Liver (tissue), 9 donors: Measurements from ENCODE around the gene NUP214. TPM values are rescaled to one million over a fixed set of nuclear protein-coding genes. Genes with fewer than 3 reads are reported as not detected.

Experiments used
- DNase-seq: peaks from one replicate; pipeline ENCODE4 v3.0.0-alpha.2; 2017; ENCODE audit warnings: low spot score
- H3K27ac ChIP-seq, 2 donors: one replicate each; pipeline ENCODE4 v1.7.0; 2013; ENCODE audit warnings: inconsistent platforms in 2 of 2, low read length in 2 of 2, control low read depth in 1 of 2, low read depth in 1 of 2, mild to moderate bottlenecking in 1 of 2
- H3K27me3 ChIP-seq, 4 donors: one replicate each; pipeline versions ENCODE4 v1.6.1 to v1.7.0; 2013; ENCODE audit warnings: low read length in 3 of 4, inconsistent platforms in 1 of 4, mild to moderate bottlenecking in 1 of 4, moderate library complexity in 1 of 4; ENCODE audit not compliant: control insufficient read depth in 4 of 4, insufficient read depth in 4 of 4
- H3K36me3 ChIP-seq, 4 donors: one replicate each; pipeline versions ENCODE4 v1.6.1 to v1.7.0; 2013; ENCODE audit warnings: low read length in 3 of 4, mild to moderate bottlenecking in 3 of 4, low read depth in 1 of 4, moderate library complexity in 1 of 4; ENCODE audit not compliant: control insufficient read depth in 4 of 4, insufficient read depth in 3 of 4
- H3K4me1 ChIP-seq, 4 donors: one replicate each; pipeline versions ENCODE4 v1.6.1 to v1.7.0; 2013; ENCODE audit warnings: low read length in 3 of 4, mild to moderate bottlenecking in 3 of 4, moderate library complexity in 1 of 4; ENCODE audit not compliant: control insufficient read depth in 4 of 4, insufficient read depth in 4 of 4
- H3K4me3 ChIP-seq, 3 donors: one replicate each; pipeline versions ENCODE4 v1.6.1 to v1.7.0; 2013; ENCODE audit warnings: low read length in 3 of 3, control low read depth in 1 of 3, low read depth in 1 of 3, mild to moderate bottlenecking in 1 of 3
- H3K9ac ChIP-seq, 2 donors: one replicate each; pipeline ENCODE4 v1.7.0; 2013; ENCODE audit warnings: low read length in 2 of 2, mild to moderate bottlenecking in 2 of 2, moderate library complexity in 2 of 2, control low read depth in 1 of 2, low read depth in 1 of 2
- H3K9me3 ChIP-seq, 4 donors: one replicate each; pipeline versions ENCODE4 v1.6.1 to v1.7.0; 2013; ENCODE audit warnings: low read length in 3 of 4; ENCODE audit not compliant: control insufficient read depth in 4 of 4
- EGR1 ChIP-seq, 2 donors: IDR thresholded peaks; 2 replicates each; pipeline ENCODE4 v1.6.1; 2016 to 2018; ENCODE audit warnings: antibody characterized with exemption in 2 of 2, low read depth in 2 of 2
- HNF4A ChIP-seq, 2 donors: conservative IDR thresholded peaks; 2 replicates each; pipeline ENCODE4 v1.6.1; 2016; ENCODE audit warnings: antibody characterized with exemption in 2 of 2, mild to moderate bottlenecking in 2 of 2
- HNF4G ChIP-seq: IDR thresholded peaks from 2 replicates; pipeline ENCODE4 v1.6.1; 2016; ENCODE audit warnings: antibody characterized with exemption
- JUND ChIP-seq, 2 donors: IDR thresholded peaks; 2 replicates each; pipeline ENCODE4 v1.6.1; 2016; ENCODE audit warnings: antibody characterized with exemption in 2 of 2
- NR2F2 ChIP-seq: IDR thresholded peaks from 2 replicates; pipeline ENCODE4 v1.6.1; 2016; ENCODE audit warnings: antibody characterized with exemption
- RAD21 ChIP-seq, 2 donors: IDR thresholded peaks; 2 replicates each; pipeline ENCODE4 v1.6.1; 2016; ENCODE audit warnings: antibody characterized with exemption in 2 of 2, mild to moderate bottlenecking in 2 of 2
- RXRA ChIP-seq, 2 donors: IDR thresholded peaks; 2 replicates each; pipeline ENCODE4 v1.6.1; 2017 to 2018; ENCODE audit warnings: antibody characterized with exemption in 2 of 2, mild to moderate bottlenecking in 1 of 2
- SP1 ChIP-seq: IDR thresholded peaks from 2 replicates; pipeline ENCODE4 v1.6.1; 2018; ENCODE audit warnings: antibody characterized with exemption, mild to moderate bottlenecking
- WGBS: extraction: QIAGEN DNeasy Blood & Tissue Kit; methylation state at CpG from one replicate; pipeline ENCODE4 v1.1.7; 2013; 5-methylcytosine and 5-hydroxymethylcytosine counted together
- polyA plus RNA-seq, 2 donors: library from polyadenylated mRNA; stranded (reverse) in 1 of 2; unstranded in 1 of 2; fragments of 200-250 nt in 1 of 2; fragments of >200 nt in 1 of 2; fragmentation: Nextera tagmentation in 1 of 2; extraction: Ambion mirVana in 1 of 2; gene quantifications; one replicate each; pipeline versions ENCODE4 v1.2.1 to v1.2.3, GENCODE V29; 2013 to 2015
- total RNA-seq, 2 donors: library from RNA; depleted of rRNA; stranded (reverse); fragments of >200 nt; gene quantifications; one replicate each; pipeline ENCODE4 v1.2.3, GENCODE V29; 2014
- TF ChIP-seq, protein P1 (sequence below): IDR thresholded peaks from 2 replicates; pipeline ENCODE4 v1.6.1; 2016; ENCODE audit warnings: antibody characterized with exemption
- TF ChIP-seq, protein P2 (sequence below): IDR thresholded peaks from 2 replicates; pipeline ENCODE4 v1.6.1; 2016; ENCODE audit warnings: antibody characterized with exemption
- TF ChIP-seq, protein P3 (sequence below): IDR thresholded peaks from 2 replicates; pipeline ENCODE4 v1.6.1; 2016; ENCODE audit warnings: antibody characterized with exemption, mild to moderate bottlenecking
- donor health status: healthy.
- donor health status: healthy.
- donor health status: healthy.
- donor health status: healthy.
- donor health status: healthy.

The NUP214 gene
- total and polyA plus RNA-seq, 4 donors: 8.8 to 19.5 (median 16.5) TPM

DNA sequence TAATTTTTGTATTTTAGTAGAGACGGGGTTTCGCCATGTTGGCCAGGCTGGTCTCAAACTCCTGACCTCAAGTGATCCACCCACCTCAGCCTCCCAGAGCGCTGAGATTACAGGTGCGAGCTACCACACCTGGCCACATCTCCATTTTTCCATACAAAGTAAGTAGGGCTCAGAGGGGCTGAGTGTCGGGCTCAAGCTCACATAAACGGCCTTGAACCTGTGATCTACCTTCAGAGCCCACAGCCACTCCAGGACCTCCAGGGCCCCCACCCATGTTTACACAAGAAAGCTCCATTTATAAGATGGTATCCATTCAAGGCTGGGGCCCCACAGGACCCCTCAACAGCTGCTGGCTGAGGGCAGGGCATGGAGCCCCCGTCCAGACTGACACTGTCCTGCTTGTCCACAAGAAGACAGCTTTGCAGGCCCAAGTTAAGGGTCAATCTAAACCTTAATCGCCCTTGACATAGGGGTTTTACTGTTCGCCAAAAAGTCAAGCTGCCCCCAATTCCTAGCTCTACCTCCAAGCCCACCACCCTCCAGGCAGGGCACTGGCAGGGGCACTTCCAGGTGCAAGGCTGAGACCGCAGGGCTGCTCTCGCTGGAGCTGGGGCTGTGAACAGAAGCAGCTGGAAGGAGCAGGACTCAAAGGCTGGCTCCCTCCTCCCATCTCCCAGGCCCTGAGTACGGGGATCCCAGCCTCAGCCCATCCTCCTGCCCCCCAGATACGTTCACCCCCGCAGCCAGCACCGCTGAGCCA is 132.1 kb downstream of the NUP214 start:
- TF ChIP-seq NR2F2 (no peak), HNF4G (no peak), JUND (IDR thresholded peaks at IDR 0.05) (no peak), HNF4A (conservative IDR thresholded peaks at IDR 0.05) (no peak)
- TF ChIP-seq, protein P1, sequence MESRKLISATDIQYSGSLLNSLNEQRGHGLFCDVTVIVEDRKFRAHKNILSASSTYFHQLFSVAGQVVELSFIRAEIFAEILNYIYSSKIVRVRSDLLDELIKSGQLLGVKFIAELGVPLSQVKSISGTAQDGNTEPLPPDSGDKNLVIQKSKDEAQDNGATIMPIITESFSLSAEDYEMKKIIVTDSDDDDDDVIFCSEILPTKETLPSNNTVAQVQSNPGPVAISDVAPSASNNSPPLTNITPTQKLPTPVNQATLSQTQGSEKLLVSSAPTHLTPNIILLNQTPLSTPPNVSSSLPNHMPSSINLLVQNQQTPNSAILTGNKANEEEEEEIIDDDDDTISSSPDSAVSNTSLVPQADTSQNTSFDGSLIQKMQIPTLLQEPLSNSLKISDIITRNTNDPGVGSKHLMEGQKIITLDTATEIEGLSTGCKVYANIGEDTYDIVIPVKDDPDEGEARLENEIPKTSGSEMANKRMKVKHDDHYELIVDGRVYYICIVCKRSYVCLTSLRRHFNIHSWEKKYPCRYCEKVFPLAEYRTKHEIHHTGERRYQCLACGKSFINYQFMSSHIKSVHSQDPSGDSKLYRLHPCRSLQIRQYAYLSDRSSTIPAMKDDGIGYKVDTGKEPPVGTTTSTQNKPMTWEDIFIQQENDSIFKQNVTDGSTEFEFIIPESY: no peak
- TF ChIP-seq, protein P2, sequence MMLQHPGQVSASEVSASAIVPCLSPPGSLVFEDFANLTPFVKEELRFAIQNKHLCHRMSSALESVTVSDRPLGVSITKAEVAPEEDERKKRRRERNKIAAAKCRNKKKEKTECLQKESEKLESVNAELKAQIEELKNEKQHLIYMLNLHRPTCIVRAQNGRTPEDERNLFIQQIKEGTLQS: no peak
- Histone ChIP-seq H3K36me3 (peaks cover 0 to 2% (median 0%) of the 10 kb centered on the region in 4 donors), H3K4me1 (peaks cover 0 to 7% (median 2%) of the 10 kb centered on the region in 4 donors), H3K9me3 (no peaks in the 10 kb centered on the region), H3K27me3 (no peaks in the 10 kb centered on the region), H3K4me3 (no peak overlapping the region), H3K27ac (no peak overlapping the region), H3K9ac (no peak overlapping the region)
- DNase-seq: no peak
- 95% methylated on average over 15 of the region's 15 CpGs for WGBS

DNA sequence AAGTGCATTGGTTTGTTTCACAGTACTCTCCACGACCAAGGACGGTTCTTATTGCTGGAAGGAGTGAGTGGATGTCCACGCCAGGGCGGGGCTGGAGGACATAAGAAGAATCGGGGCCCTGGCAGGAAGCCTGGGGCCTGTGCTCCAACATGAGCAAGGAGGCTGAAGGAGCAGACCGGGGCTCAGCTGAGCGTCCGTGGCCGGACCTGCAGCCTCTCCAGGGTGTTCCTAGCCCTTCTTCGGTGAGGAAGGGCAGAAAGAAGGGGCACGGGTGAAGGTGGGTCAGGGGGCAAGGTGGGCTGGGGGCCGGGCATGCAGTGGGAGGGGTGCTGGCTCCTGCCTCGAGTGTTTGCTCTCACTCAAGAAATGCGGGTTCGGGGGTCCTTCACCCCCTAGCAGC is 132.8 kb downstream of the NUP214 start:
- Histone ChIP-seq H3K9me3 (no peaks in the 10 kb centered on the region), H3K4me3 (no peak overlapping the region), H3K4me1 (peaks cover 0 to 7% (median 2%) of the 10 kb centered on the region in 4 donors), H3K27ac (no peak overlapping the region), H3K36me3 (peaks cover 0 to 2% (median 0%) of the 10 kb centered on the region in 4 donors), H3K27me3 (no peaks in the 10 kb centered on the region), H3K9ac (no peak overlapping the region)
- DNase-seq: no peak
- 82% methylated on average over 15 of the region's 15 CpGs for WGBS
- no peak for TF ChIP-seq JUND (IDR thresholded peaks at IDR 0.05)
- TF ChIP-seq SP1: no peak
- TF ChIP-seq RAD21 (IDR thresholded peaks at IDR 0.05): no peak
- TF ChIP-seq, protein P3, sequence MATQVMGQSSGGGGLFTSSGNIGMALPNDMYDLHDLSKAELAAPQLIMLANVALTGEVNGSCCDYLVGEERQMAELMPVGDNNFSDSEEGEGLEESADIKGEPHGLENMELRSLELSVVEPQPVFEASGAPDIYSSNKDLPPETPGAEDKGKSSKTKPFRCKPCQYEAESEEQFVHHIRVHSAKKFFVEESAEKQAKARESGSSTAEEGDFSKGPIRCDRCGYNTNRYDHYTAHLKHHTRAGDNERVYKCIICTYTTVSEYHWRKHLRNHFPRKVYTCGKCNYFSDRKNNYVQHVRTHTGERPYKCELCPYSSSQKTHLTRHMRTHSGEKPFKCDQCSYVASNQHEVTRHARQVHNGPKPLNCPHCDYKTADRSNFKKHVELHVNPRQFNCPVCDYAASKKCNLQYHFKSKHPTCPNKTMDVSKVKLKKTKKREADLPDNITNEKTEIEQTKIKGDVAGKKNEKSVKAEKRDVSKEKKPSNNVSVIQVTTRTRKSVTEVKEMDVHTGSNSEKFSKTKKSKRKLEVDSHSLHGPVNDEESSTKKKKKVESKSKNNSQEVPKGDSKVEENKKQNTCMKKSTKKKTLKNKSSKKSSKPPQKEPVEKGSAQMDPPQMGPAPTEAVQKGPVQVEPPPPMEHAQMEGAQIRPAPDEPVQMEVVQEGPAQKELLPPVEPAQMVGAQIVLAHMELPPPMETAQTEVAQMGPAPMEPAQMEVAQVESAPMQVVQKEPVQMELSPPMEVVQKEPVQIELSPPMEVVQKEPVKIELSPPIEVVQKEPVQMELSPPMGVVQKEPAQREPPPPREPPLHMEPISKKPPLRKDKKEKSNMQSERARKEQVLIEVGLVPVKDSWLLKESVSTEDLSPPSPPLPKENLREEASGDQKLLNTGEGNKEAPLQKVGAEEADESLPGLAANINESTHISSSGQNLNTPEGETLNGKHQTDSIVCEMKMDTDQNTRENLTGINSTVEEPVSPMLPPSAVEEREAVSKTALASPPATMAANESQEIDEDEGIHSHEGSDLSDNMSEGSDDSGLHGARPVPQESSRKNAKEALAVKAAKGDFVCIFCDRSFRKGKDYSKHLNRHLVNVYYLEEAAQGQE: no peak
- TF ChIP-seq EGR1 (IDR thresholded peaks at IDR 0.05; ENCODE audit: low read depth in 2 of 2): no peak
- TF ChIP-seq HNF4A (conservative IDR thresholded peaks at IDR 0.05): no peak
- TF ChIP-seq, protein P2: no peak
- no peak for TF ChIP-seq RXRA (IDR thresholded peaks at IDR 0.05)
